ENCODE results near the gene SENP6. TPM values are rescaled to one million over a fixed set of nuclear protein-coding genes. Genes with fewer than 3 reads are reported as not detected.

SENP6 gene
- total and polyA plus RNA-seq, 9 of the 15 experiments (the other 6 are each of a cell fraction or from before 2014, with no cell fraction given) = 11.1 to 79.4 (median 46.8) TPM

DNA sequence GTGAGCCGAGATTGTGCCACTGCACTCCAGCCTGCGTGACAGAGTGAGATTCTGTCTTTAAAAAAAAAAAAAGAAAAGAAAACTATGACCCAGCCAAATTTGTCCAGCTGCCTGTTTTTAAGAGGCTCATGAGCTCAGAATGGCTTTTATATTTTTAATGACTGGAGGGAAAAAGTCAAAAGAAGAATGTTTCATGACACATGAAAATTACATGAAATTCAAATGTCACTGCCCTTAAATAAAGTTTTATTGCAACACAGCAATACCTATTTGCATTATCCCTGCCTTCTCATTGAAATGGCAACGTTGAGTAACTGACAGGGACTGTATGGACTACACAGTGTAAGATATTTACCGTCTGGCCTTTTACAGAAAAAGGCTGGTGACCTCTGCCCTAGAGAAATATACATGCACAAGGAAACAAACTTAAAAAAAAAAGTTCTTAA is 11.4 kb downstream of the SENP6 start:
- Histone ChIP-seq H3K4me1 (replicated peaks in 1 of 2; ENCODE audit: control insufficient read depth in 2 of 2, insufficient read depth in 2 of 2, low read length in 2 of 2) (peaks cover 11 to 41% of the 10 kb centered on the region in 2 experiments; a peak in 4 of 5 replicates), H2AFZ (ENCODE audit: low read depth, low read length) (no peak overlapping the region), H3K27me3 (ENCODE audit: control insufficient read depth in 2 of 2, insufficient read depth in 2 of 2, low read length in 2 of 2) (no peaks in the 10 kb centered on the region), H3K4me3 (no peak overlapping the region), H4K20me1 (replicated peaks; ENCODE audit: control insufficient read depth, insufficient read depth, low read length) (peaks cover 8% of the 10 kb centered on the region; the same call in 1 of the 2 replicates), H3K79me2 (ENCODE audit: control insufficient read depth, insufficient read depth, low read length) (peaks cover 99% of the 10 kb centered on the region), H3K27ac (ENCODE audit: extremely low read depth, low read depth, low read length) (peak overlapping the region; percentile 16; the same call in 1 of the 3 replicates), H3K9ac (ENCODE audit: insufficient read depth in 1 of 2, low read depth in 2 of 2, low read length in 2 of 2) (no peak overlapping the region), H3K9me3 (replicated peaks; ENCODE audit: control insufficient read depth, insufficient read depth, low read depth, low read length) (no peaks in the 10 kb centered on the region), H3K36me3 (ENCODE audit: control insufficient read depth, insufficient read depth, low read length) (peaks cover 5% of the 10 kb centered on the region; the same call in 2 of the 3 replicates), H3K9me1 (ENCODE audit: control insufficient read depth, insufficient read depth, low read length) (no peaks in the 10 kb centered on the region), H3K4me2 (ENCODE audit: insufficient read depth, low read length) (no peak overlapping the region)
- DNase-seq (ENCODE audit: extremely low read depth in 1 of 4, low spot score in 3 of 4) = no peak
- 18% methylated on average over 2 of the region's 4 CpGs for WGBS (ENCODE audit: insufficient coverage, low coverage, missing lambda C conversion rate)
- no TSS peak for BruUV-seq (replicated peaks)
- peak; percentile 31; the same call in 2 of the 3 replicates for ATAC-seq
- no peak for FAIRE-seq
- in situ Hi-C loops (cut with MboI) (no loop called here), intact Hi-C loops (cut with micrococcal nuclease) (no loop called here)
- CTCF ChIA-PET (ENCODE audit: low intra/inter-chr PET ratio) = no interaction called here
- POLR2A ChIA-PET = interaction anchor here (0.6 kb wide), 1 partner anchor 10 kb away, joined by 6 read pairs; no protein-coding TSS in a partner anchor
- TF ChIP-seq THRAP3 (IDR thresholded peaks at IDR 0.05; ENCODE audit: borderline replicate concordance) (no peak), ZNF384 (IDR thresholded peaks at IDR 0.05; ENCODE audit: low read depth, low read length) (peak; percentile 33; the same call in 1 of the 2 replicates), HNRNPH1 (optimal IDR thresholded peaks at IDR 0.05; ENCODE audit: low read depth, low read length) (no peak), RHOXF2B (CRISPR knock-in tag; conservative IDR thresholded peaks at IDR 0.05) (no peak), ETV6 (IDR thresholded peaks at IDR 0.05; ENCODE audit: borderline replicate concordance in 1 of 2, low read depth in 2 of 2, low read length in 1 of 2) (no peak), ETV6 (CRISPR knock-in tag; IDR thresholded peaks at IDR 0.05; ENCODE audit: borderline replicate concordance) (no peak), MEF2D (tag; conservative IDR thresholded peaks at IDR 0.05; ENCODE audit: low read depth) (no peak), SUPT5H (IDR thresholded peaks at IDR 0.05) (no peak), RNF2 (IDR thresholded peaks at IDR 0.05) (no peak), ZNF12 (CRISPR knock-in tag; IDR thresholded peaks at IDR 0.05) (no peak), CEBPB (tag; IDR thresholded peaks at IDR 0.05) (peak; percentile 42; the same call in 1 of the 2 replicates)
- TF ChIP-seq, protein P1, sequence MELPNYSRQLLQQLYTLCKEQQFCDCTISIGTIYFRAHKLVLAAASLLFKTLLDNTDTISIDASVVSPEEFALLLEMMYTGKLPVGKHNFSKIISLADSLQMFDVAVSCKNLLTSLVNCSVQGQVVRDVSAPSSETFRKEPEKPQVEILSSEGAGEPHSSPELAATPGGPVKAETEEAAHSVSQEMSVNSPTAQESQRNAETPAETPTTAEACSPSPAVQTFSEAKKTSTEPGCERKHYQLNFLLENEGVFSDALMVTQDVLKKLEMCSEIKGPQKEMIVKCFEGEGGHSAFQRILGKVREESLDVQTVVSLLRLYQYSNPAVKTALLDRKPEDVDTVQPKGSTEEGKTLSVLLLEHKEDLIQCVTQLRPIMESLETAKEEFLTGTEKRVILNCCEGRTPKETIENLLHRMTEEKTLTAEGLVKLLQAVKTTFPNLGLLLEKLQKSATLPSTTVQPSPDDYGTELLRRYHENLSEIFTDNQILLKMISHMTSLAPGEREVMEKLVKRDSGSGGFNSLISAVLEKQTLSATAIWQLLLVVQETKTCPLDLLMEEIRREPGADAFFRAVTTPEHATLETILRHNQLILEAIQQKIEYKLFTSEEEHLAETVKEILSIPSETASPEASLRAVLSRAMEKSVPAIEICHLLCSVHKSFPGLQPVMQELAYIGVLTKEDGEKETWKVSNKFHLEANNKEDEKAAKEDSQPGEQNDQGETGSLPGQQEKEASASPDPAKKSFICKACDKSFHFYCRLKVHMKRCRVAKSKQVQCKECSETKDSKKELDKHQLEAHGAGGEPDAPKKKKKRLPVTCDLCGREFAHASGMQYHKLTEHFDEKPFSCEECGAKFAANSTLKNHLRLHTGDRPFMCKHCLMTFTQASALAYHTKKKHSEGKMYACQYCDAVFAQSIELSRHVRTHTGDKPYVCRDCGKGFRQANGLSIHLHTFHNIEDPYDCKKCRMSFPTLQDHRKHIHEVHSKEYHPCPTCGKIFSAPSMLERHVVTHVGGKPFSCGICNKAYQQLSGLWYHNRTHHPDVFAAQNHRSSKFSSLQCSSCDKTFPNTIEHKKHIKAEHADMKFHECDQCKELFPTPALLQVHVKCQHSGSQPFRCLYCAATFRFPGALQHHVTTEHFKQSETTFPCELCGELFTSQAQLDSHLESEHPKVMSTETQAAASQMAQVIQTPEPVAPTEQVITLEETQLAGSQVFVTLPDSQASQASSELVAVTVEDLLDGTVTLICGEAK (IDR thresholded peaks at IDR 0.05) = peak; percentile 94
- TF ChIP-seq, protein P1 (CRISPR knock-in tag; IDR thresholded peaks at IDR 0.05) = peak; percentile 85
- TF ChIP-seq, protein P2, sequence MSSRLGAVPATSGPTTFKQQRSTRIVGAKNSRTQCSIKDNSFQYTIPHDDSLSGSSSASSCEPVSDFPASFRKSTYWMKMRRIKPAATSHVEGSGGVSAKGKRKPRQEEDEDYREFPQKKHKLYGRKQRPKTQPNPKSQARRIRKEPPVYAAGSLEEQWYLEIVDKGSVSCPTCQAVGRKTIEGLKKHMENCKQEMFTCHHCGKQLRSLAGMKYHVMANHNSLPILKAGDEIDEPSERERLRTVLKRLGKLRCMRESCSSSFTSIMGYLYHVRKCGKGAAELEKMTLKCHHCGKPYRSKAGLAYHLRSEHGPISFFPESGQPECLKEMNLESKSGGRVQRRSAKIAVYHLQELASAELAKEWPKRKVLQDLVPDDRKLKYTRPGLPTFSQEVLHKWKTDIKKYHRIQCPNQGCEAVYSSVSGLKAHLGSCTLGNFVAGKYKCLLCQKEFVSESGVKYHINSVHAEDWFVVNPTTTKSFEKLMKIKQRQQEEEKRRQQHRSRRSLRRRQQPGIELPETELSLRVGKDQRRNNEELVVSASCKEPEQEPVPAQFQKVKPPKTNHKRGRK (tag; IDR thresholded peaks at IDR 0.05) = no peak

Measured in K562 (cell line).